HCT116 (cell line): ENCODE results near the gene TCF21. TPM values are rescaled to one million over a fixed set of nuclear protein-coding genes. Genes with fewer than 3 reads are reported as not detected.

ENCODE experiments used
- ATAC-seq: fragments of 200-7000 bp; cut with Tn5 transposase; 2 replicates; pipeline ENCODE4 v1.9.1; 2020; ENCODE audit warnings: mild to moderate bottlenecking, moderate library complexity
- BruUV-seq: library from RNA; stranded (reverse); fragments of 400-500 nt; replicated peaks from 2 replicates; lab custom pipeline; 2021; lab: Mats Ljungman, UMichigan
- CTCF ChIA-PET: fragments of 300-600 bp; sonication (Branson Sonifier 250); formaldehyde crosslinking; loops from one replicate; lab custom pipeline; 2021; ENCODE audit warnings: antibody characterized with exemption; lab: Charles Lee
- POLR2A ChIA-PET: fragments of 300-600, 350-600 bp; sonication (Branson Sonifier 250); formaldehyde crosslinking; loops from one replicate; lab custom pipeline; 2021; ENCODE audit warnings: antibody characterized with exemption; lab: Charles Lee
- RAD21 ChIA-PET, 2 experiments: fragments of 300-600 bp; sonication (Branson Sonifier 250); formaldehyde crosslinking; loops; one replicate each; lab custom pipeline; 2023; ENCODE audit warnings: low total read pairs in 2 of 2; ENCODE audit not compliant: uncharacterized antibody in 2 of 2, unreplicated experiment in 2 of 2, low non-redundant PET in 1 of 2; lab: Charles Lee
- DNase-seq: peaks from one replicate; pipeline ENCODE4 v3.0.0-alpha.2; 2010; ENCODE audit warnings: low read depth, low spot score
- H2AFZ ChIP-seq: fragments of 200-600 bp; shearing (Covaris generic), sonication (generic); 2 replicates; pipeline ENCODE4 v1.6.1; 2017; ENCODE audit warnings: low read depth, mixed run types, mixed read lengths, antibody characterized with exemption, low read length; ENCODE audit not compliant: poor library complexity, severe bottlenecking
- H3K27ac ChIP-seq: 2 replicates; pipeline ENCODE4 v1.5.1; 2012; ENCODE audit warnings: low read depth, low read length
- H3K27me3 ChIP-seq: fragments of 200-600 bp; sonication (generic); 2 replicates; pipeline ENCODE4 v1.6.1; 2016; ENCODE audit warnings: mixed run types, low read length, mixed read lengths; ENCODE audit not compliant: insufficient read depth
- H3K36me3 ChIP-seq, 2 experiments: fragments of 200-500 bp in 1 of 2; fragments of 200-600 bp in 1 of 2; sonication (Bioruptor generic) in 1 of 2; sonication (generic) in 1 of 2; 2 replicates each; pipeline versions ENCODE4 v1.5.1 to v1.6.1; 2014 to 2016; ENCODE audit warnings: low read length in 2 of 2, inconsistent platforms in 1 of 2, mixed read lengths in 1 of 2, mixed run types in 1 of 2; ENCODE audit not compliant: insufficient read depth in 2 of 2, control insufficient read depth in 1 of 2
- H3K4me1 ChIP-seq, 2 experiments: fragments of 200-600 bp in 1 of 2; sonication (generic) in 1 of 2; 2 replicates each; pipeline versions ENCODE4 v1.5.1 to v1.6.1; 2012 to 2017; ENCODE audit warnings: low read length in 2 of 2, inconsistent platforms in 1 of 2, mild to moderate bottlenecking in 1 of 2, mixed read lengths in 1 of 2, mixed run types in 1 of 2, moderate library complexity in 1 of 2; ENCODE audit not compliant: insufficient read depth in 2 of 2, control insufficient read depth in 1 of 2
- H3K4me2 ChIP-seq: fragments of 200-600 bp; sonication (generic); 2 replicates; pipeline ENCODE4 v1.6.1; 2017; ENCODE audit warnings: mixed run types, low read length, mixed read lengths
- H3K4me3 ChIP-seq, 2 experiments: fragments of 200-600 bp in 1 of 2; sonication (generic) in 1 of 2; replicated peaks in 1 of 2; 2 replicates each; pipeline ENCODE4 v1.5.1; 2011 to 2016; ENCODE audit warnings: low read length in 2 of 2, control low read depth in 1 of 2, low read depth in 1 of 2, mild to moderate bottlenecking in 1 of 2, mixed read lengths in 1 of 2, mixed run types in 1 of 2
- H3K79me2 ChIP-seq: fragments of 200-600 bp; sonication (generic); 2 replicates; pipeline ENCODE4 v1.6.1; 2017; ENCODE audit warnings: mild to moderate bottlenecking, mixed run types, low read length, moderate library complexity, mixed read lengths; ENCODE audit not compliant: insufficient read depth
- H3K9ac ChIP-seq: fragments of 200-600 bp; sonication (generic); 2 replicates; pipeline ENCODE4 v1.6.1; 2016; ENCODE audit warnings: low read length, mixed read lengths
- H3K9me2 ChIP-seq: fragments of 200-600 bp; sonication (generic), shearing (Covaris generic); 2 replicates; pipeline ENCODE4 v1.6.1; 2017; ENCODE audit warnings: mixed run types, mild to moderate bottlenecking, moderate library complexity; ENCODE audit not compliant: insufficient read depth
- H3K9me3 ChIP-seq, 2 experiments: fragments of 200-500 bp in 1 of 2; fragments of 200-600 bp in 1 of 2; sonication (Bioruptor generic) in 1 of 2; sonication (generic) in 1 of 2; 2 replicates each; pipeline ENCODE4 v1.6.1; 2014 to 2017; ENCODE audit warnings: low read length in 2 of 2, mixed read lengths in 2 of 2, inconsistent platforms in 1 of 2, low read depth in 1 of 2, mild to moderate bottlenecking in 1 of 2, mixed run types in 1 of 2, moderate library complexity in 1 of 2; ENCODE audit not compliant: control insufficient read depth in 1 of 2, insufficient read depth in 1 of 2
- H4K20me1 ChIP-seq: fragments of 200-600 bp; sonication (generic), shearing (Covaris generic); 2 replicates; pipeline ENCODE4 v1.6.1; 2017; ENCODE audit warnings: mixed run types, mild to moderate bottlenecking, moderate library complexity; ENCODE audit not compliant: insufficient read depth
- CBX3 ChIP-seq: IDR thresholded peaks from 2 replicates; pipeline ENCODE4 v1.6.1; 2012; ENCODE audit warnings: low read depth
- EZH2 ChIP-seq: fragments of 200-600 bp; sonication (generic); IDR thresholded peaks from 2 replicates; pipeline ENCODE4 v1.6.1; 2017; ENCODE audit warnings: antibody characterized with exemption, mixed run types
- EZH2phosphoT487 ChIP-seq: fragments of 200-600 bp; IDR thresholded peaks from 2 replicates; pipeline ENCODE4 v1.6.1; 2018; ENCODE audit warnings: antibody characterized with exemption, borderline replicate concordance
- POLR2A ChIP-seq: IDR thresholded peaks from 2 replicates; pipeline ENCODE4 v1.7.0; 2011; ENCODE audit warnings: borderline replicate concordance; ENCODE audit not compliant: insufficient read depth, insufficient read length; ENCODE audit errors: extremely low read depth
- RAD21 ChIP-seq: IDR thresholded peaks from 2 replicates; pipeline ENCODE4 v1.6.1; 2012; ENCODE audit warnings: low read depth, mild to moderate bottlenecking
- SIN3A ChIP-seq: IDR thresholded peaks from 2 replicates; pipeline ENCODE4 v1.6.1; 2012; ENCODE audit warnings: low read depth
- SP1 ChIP-seq: IDR thresholded peaks from 2 replicates; pipeline ENCODE4 v1.6.1; 2012; ENCODE audit warnings: low read depth
- TCF7L2 ChIP-seq: IDR thresholded peaks from 2 replicates; pipeline ENCODE4 v1.7.0; 2011; ENCODE audit warnings: borderline replicate concordance, inconsistent platforms; ENCODE audit not compliant: insufficient read depth, insufficient read length; ENCODE audit errors: extremely low read depth
- ZNF274 ChIP-seq: fragments of 200-500 bp; sonication (Bioruptor generic); IDR thresholded peaks from 2 replicates; pipeline ENCODE4 v1.6.1; 2014; ENCODE audit warnings: mild to moderate bottlenecking, low read depth, low read length, inconsistent platforms
- intact Hi-C: fragments of 100-400 bp; cut with micrococcal nuclease; formaldehyde crosslinking; loops from 2 replicates; pipeline ENCODE4 v1.10.0; 2022
- total RNA-seq: library from RNA; stranded (reverse); gene quantifications from one replicate; pipeline ENCODE4 v1.2.1, GENCODE V29; 2021; ENCODE audit not compliant: unreplicated experiment
- TF ChIP-seq, protein P1 (sequence below): IDR thresholded peaks from 2 replicates; pipeline ENCODE4 v1.6.1; 2012
- TF ChIP-seq, protein P2 (sequence below): IDR thresholded peaks from 2 replicates; pipeline ENCODE4 v1.6.1; 2012; ENCODE audit warnings: low read depth
- TF ChIP-seq, protein P3 (sequence below): IDR thresholded peaks from 2 replicates; pipeline ENCODE4 v1.6.1; 2012

The TCF21 gene
- total RNA-seq, 1 experiment from 2014 or later = 0.20 TPM

DNA sequence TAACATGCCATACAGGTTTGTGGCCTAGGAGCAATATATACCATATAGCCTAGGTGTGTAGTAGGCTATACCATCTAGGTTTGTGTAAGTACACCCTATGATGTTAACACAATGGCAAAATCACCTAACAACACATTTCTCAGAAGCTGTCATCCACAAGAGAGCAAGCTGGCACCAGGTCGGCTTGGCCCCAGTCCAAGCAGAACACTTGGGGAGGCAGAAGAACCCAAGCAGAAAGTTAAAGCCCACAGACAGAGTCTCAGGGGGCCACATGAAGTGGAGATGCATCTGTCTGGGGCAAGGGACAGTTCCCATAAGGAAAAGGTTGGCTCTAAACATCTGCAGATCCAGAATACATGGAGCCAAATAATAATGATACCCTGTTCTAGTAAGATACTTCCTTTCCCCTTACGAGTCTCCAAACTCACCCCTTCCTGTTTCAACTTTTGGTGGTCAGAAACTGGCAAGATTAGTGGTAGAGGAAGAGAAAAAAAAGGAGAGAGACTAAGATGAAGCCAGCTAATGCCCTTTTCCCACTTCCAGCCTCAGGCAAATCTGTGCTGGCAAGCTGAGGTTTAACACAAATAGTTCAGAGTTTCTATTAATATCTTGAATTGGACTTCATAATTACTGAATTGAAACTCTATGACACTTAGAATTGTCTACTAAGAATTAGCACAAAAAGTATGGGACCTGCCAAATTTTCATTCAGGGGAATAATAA lies 29.5 kb downstream of the TCF21 start:
- no peak overlapping the region for H2AFZ ChIP-seq
- BruUV-seq = no TSS peak
- TF ChIP-seq POLR2A = no peak
- no peak for TF ChIP-seq EZH2
- TF ChIP-seq SP1 = no peak
- TF ChIP-seq RAD21 = no peak
- TF ChIP-seq, protein P1, sequence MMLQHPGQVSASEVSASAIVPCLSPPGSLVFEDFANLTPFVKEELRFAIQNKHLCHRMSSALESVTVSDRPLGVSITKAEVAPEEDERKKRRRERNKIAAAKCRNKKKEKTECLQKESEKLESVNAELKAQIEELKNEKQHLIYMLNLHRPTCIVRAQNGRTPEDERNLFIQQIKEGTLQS = no peak
- H3K9ac ChIP-seq = no peak overlapping the region
- ChIA-PET CTCF (interaction anchor here (1.6 to 5.9 kb wide), 4 partner anchors 81 to 350 kb away, joined by 4 to 193 read pairs (median 45); no protein-coding TSS in a partner anchor), RAD21 (interaction anchor here in 1 of 2 experiments (0.6 kb wide), 1 partner anchor 27 kb away, joined by 4 read pairs; no protein-coding TSS in a partner anchor), POLR2A (interaction anchor here (0.9 kb wide), 1 partner anchor 349 kb away, joined by 3 read pairs; no protein-coding TSS in a partner anchor)
- ATAC-seq (no peak), DNase-seq (no peak)
- H4K20me1 ChIP-seq = no peaks in the 10 kb centered on the region
- H3K9me2 ChIP-seq = no peaks in the 10 kb centered on the region
- H3K27me3 ChIP-seq = no peaks in the 10 kb centered on the region
- no peak overlapping the region for H3K4me3 ChIP-seq
- no peak overlapping the region for H3K4me2 ChIP-seq
- no peaks in the 10 kb centered on the region for H3K79me2 ChIP-seq
- intact Hi-C loops = loop anchor here (5.0 to 10.0 kb wide), 3 partner anchors 171 to 954 kb away; no protein-coding TSS in a partner anchor
- H3K4me1 ChIP-seq = peaks cover 8 to 12% of the 10 kb centered on the region in 2 experiments
- no peaks in the 10 kb centered on the region for H3K9me3 ChIP-seq
- H3K27ac ChIP-seq = no peak overlapping the region; the same call in 1 of the 2 replicates
- no peaks in the 10 kb centered on the region for H3K36me3 ChIP-seq

DNA sequence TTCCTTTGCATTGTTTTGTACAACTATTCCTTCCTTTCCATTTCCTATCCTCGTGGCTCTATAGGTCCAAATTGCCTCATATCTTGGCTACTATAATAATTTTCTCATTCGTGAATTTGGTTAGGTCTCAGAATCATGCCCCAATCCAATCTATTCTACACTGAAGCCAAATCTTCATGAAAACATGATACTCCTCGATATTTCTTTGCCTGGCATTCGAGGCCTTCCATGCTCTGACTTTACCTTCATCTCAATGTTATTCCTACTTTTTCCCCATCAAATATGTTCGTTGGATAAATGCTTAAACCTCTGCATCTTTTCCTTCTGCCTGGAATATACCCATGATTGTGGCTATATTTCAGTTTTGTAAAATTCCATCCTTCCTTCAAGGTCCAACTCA lies 30.4 kb downstream of the TCF21 start:
- Histone ChIP-seq H2AFZ (no peak overlapping the region), H3K4me1 (peaks cover 8 to 12% of the 10 kb centered on the region in 2 experiments), H3K79me2 (no peaks in the 10 kb centered on the region), H3K36me3 (no peaks in the 10 kb centered on the region), H3K4me2 (no peak overlapping the region), H3K27me3 (no peaks in the 10 kb centered on the region), H3K9me3 (no peaks in the 10 kb centered on the region), H3K27ac (no peak overlapping the region), H3K4me3 (no peak overlapping the region), H3K9me2 (no peaks in the 10 kb centered on the region), H4K20me1 (no peaks in the 10 kb centered on the region), H3K9ac (no peak overlapping the region)
- DNase-seq = no peak
- BruUV-seq = no TSS peak
- RAD21 ChIA-PET = no interaction called here
- CTCF ChIA-PET = interaction anchor here (1.0 to 5.9 kb wide), 3 partner anchors 81 to 351 kb away, joined by 3 to 193 read pairs (median 37); no protein-coding TSS in a partner anchor
- ATAC-seq = no peak
- intact Hi-C loops = loop anchor here (5.0 to 10.0 kb wide), 3 partner anchors 172 to 955 kb away; no protein-coding TSS in a partner anchor
- POLR2A ChIA-PET = no interaction called here
- TF ChIP-seq, protein P2, sequence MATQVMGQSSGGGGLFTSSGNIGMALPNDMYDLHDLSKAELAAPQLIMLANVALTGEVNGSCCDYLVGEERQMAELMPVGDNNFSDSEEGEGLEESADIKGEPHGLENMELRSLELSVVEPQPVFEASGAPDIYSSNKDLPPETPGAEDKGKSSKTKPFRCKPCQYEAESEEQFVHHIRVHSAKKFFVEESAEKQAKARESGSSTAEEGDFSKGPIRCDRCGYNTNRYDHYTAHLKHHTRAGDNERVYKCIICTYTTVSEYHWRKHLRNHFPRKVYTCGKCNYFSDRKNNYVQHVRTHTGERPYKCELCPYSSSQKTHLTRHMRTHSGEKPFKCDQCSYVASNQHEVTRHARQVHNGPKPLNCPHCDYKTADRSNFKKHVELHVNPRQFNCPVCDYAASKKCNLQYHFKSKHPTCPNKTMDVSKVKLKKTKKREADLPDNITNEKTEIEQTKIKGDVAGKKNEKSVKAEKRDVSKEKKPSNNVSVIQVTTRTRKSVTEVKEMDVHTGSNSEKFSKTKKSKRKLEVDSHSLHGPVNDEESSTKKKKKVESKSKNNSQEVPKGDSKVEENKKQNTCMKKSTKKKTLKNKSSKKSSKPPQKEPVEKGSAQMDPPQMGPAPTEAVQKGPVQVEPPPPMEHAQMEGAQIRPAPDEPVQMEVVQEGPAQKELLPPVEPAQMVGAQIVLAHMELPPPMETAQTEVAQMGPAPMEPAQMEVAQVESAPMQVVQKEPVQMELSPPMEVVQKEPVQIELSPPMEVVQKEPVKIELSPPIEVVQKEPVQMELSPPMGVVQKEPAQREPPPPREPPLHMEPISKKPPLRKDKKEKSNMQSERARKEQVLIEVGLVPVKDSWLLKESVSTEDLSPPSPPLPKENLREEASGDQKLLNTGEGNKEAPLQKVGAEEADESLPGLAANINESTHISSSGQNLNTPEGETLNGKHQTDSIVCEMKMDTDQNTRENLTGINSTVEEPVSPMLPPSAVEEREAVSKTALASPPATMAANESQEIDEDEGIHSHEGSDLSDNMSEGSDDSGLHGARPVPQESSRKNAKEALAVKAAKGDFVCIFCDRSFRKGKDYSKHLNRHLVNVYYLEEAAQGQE = no peak
- TF ChIP-seq ZNF274 (no peak), TCF7L2 (no peak), EZH2phosphoT487 (no peak), SIN3A (no peak), RAD21 (no peak), CBX3 (no peak)
- TF ChIP-seq, protein P3, sequence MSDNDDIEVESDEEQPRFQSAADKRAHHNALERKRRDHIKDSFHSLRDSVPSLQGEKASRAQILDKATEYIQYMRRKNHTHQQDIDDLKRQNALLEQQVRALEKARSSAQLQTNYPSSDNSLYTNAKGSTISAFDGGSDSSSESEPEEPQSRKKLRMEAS = no peak
